GM12864 (cell line): ENCODE data around the gene EML1.

Experiments
- DNase-seq: peaks from one replicate; pipeline ENCODE4 v3.0.0-alpha.2; 2011; ENCODE audit warnings: low read depth
- H3K4me3 ChIP-seq: 2 replicates; pipeline ENCODE4 v1.5.1; 2011; ENCODE audit warnings: mild to moderate bottlenecking, low read depth, low read length, control low read depth
- TF ChIP-seq, protein P1 (sequence below): IDR thresholded peaks from 2 replicates; pipeline ENCODE4 v1.5.1; 2011; ENCODE audit warnings: low read depth, mild to moderate bottlenecking, moderate library complexity, low read length, control low read depth, inconsistent platforms; ENCODE audit errors: missing control alignments

Gene EML1

DNA sequence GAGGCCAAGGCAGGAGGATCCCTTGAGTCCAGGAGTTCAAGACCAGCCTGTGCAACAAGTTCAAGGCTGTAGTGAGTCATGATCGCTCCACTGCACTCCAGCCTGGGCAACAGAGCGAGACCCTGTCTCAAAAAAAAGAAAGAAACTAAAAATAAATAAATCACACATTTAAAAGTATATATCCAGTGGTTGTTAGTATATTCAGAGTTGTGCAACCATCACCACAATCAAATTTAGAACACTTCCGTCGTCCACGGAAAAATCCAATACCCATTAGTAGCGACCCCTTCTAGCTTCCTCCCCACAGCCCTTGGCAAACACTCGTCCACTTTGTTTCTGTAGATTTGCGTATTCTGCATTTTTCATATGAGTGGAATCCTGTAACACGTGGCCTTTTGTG, 44.7 kb upstream of the EML1 start:
- no peak overlapping the region for H3K4me3 ChIP-seq
- TF ChIP-seq, protein P1, sequence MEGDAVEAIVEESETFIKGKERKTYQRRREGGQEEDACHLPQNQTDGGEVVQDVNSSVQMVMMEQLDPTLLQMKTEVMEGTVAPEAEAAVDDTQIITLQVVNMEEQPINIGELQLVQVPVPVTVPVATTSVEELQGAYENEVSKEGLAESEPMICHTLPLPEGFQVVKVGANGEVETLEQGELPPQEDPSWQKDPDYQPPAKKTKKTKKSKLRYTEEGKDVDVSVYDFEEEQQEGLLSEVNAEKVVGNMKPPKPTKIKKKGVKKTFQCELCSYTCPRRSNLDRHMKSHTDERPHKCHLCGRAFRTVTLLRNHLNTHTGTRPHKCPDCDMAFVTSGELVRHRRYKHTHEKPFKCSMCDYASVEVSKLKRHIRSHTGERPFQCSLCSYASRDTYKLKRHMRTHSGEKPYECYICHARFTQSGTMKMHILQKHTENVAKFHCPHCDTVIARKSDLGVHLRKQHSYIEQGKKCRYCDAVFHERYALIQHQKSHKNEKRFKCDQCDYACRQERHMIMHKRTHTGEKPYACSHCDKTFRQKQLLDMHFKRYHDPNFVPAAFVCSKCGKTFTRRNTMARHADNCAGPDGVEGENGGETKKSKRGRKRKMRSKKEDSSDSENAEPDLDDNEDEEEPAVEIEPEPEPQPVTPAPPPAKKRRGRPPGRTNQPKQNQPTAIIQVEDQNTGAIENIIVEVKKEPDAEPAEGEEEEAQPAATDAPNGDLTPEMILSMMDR: no peak
- no peak for DNase-seq

DNA sequence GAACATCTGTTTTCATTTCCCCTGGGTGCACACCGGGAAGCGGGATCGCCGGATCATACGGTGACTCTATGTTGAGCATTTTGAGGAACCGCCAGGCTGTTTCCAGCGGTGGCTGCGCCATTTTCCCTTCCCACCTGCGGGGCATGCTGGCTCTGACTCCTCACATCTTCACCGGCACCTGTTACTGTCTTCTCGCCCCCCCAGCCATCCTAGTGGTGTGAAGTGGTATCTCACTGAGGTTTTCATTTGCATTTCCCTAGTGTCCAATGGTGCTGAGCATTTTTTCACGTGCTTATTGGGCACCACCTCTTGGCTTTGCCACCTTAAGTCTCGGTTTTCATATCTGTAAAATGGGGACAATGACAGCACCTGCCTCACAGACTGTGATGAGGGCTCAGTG, 44.1 kb upstream of the EML1 start:
- TF ChIP-seq, protein P1: peak; percentile 34
- no peak overlapping the region for H3K4me3 ChIP-seq
- no peak for DNase-seq

DNA sequence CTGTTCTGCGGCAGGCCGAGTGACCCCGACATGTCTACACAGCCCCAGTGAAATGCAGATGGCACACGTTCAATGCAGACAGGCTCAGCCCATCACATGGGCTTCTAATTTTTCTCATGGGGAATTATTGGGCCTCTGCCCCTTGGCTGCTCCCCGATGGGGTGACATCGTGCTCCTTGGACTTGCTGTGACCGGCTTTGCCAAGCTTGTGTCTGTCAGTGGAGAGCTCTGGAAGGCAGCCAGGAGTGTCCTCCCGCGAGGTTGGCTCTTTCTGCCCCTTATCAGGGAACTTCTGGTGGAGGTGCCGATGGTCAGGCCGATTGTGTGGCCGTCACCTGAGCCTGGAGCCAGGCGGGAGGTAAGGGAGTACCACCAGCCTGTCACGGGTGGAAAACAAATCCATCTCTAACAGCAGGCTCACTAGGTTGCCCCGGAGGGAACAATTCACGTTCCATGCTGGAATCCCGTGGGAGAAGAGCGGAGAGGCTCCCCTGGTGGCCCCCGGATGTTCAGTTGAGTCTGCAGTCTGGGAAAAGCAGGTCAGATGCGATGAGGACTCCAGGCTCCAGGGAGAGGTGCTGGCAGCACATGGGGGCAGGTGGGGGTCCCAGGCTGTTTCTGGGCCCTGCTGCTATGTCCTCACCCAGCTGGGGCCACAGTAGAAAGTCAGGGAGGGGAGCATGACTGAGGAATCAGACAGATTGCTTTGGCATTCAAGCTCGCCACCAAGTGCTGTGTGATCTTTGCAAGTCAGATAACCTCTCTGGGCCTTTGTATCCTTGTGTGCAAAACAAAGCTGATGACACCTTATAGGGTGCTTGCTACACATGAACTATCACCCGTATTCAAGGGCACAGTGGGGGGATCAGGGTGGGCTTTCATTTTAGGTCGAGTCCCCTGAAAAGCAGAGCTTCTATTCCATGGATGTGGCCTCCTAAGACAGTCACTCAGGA, 43.2 kb upstream of the EML1 start:
- H3K4me3 ChIP-seq: no peak overlapping the region
- no peak for DNase-seq
- TF ChIP-seq, protein P1: no peak

DNA sequence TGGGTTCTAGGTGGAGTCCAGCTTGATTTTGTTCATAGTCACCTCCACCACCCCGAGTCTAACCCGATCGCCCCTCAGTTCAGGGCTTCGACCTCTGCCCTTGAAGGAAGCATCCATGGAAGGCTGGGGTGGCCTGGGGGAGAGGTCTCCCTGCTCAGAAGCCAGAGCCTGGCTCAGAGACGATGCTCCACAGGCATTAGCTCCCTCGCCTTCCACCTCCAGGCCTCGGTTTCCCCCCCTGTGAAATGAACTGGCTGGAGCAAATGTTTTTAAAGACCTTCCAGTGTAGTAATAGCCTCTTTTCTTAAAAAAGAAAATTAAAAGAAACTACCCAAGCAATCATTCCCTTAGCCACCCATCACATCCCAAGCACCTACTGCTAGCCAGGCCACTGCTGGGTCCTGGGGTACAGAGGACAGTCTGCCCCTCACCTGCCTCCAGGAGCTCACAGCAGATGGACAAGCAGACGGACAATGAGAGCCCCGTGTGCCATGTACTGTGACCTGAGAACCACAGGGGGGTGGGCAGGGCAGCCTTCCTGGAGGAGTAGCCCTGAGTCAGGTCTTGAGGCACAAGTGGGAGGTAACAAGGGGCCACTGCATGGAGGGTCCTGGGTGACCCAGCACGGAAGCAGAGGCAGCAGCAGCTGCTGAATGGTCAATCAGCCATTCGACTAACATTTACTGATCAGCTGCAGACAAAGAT, 42.3 kb upstream of the EML1 start:
- no peak overlapping the region for H3K4me3 ChIP-seq
- TF ChIP-seq, protein P1: no peak
- no peak for DNase-seq

DNA sequence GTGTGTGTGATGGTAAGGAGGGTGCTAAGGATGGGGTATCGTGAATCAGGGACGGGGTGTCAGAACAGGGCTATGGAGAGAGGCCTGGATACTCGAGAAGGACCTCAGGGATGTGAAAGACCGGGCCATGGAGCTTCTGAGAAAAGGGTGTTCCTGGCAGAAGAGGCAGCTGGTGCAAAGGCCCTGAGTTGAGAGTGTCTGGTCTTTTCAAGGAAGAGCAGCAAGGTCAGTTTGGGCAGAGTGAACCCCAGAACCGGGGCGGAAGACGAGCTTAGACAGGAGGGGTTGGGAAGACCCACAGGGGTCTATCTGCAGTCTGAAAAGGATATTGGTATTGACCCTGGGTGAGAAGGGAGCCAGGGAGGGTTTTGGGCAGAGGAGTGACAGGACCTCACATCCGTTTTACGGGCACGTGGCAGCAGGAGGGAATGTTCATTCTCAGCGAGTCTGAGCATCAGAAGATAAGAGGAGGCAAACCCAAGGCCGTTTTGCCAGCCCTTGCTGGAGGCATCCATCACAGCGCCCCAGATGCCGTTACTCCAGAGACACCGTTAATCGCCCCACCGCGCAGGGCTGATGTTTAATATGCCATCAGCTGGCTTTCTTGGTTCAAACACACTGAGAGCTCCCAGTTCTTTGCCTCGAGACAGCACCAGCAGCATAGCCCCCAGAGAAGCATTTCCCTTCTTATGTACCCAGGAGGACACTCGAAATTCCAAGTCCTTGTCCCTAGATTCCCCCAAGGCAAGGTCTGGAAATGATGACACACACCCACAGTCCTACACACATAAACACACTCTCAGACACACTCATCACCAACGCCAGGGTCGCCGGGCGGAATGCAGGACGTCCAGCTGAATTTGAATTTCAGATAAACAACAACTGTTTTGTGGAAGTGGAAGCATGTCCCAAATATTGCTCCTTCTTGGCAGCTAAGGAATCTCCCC, 41.4 kb upstream of the EML1 start:
- no peak overlapping the region for H3K4me3 ChIP-seq
- TF ChIP-seq, protein P1: no peak

DNA sequence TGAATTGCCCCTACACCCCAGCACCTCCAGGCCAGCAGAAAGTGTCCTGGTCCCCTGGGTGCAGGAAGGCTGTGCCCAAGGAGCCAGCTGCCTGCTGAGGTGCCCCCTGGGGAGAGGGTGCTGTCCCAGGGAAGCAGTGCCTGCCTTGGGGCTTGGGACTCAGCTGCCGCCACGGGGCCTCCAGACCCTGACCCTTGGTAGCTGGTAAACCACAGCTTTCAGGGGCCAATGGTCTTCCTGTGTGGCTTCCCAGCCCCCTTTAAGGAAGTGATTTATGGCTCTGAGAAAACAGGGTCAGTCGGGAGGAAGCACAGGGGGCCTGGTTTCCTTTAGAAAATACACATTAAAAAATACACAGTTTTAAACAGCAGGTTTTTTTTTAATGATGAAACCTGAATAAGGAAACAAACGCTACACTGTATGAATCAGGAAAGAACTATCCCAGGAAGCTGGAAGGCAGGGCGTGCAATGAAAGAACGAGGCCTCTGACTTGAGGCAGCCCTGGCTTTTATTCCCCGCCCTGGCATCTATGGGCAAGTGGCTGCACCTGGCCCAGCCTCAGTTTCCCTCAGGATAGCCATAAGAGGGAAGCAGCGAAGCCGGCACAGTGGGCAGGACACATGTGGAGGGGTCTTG, 40.6 kb upstream of the EML1 start:
- TF ChIP-seq, protein P1: no peak
- DNase-seq: no peak

More for the DNA sequence above, 41.4 kb upstream of the EML1 start:
- DNase-seq: no peak

More for the DNA sequence above, 40.6 kb upstream of the EML1 start:
- no peak overlapping the region for H3K4me3 ChIP-seq
